Brain pericyte (primary cell): ENCODE measurements around the gene CLIC5.

Experiments
- DNase-seq: peaks from one replicate; pipeline ENCODE4 v3.0.0-alpha.2; 2012; ENCODE audit warnings: low read depth, low spot score

Gene CLIC5

GRCh38 chr6:45895569-45895968, 120.1 kb downstream of the CLIC5 start:
- DNase-seq = no peak

- DNase-seq = no peak
These were observed 122.9 kb downstream of the CLIC5 start for GRCh38 chr6:45892696-45893245.

- DNase-seq = no peak
These were observed 123.5 kb downstream of the CLIC5 start for GRCh38 chr6:45892196-45892595.

GRCh38 chr6:45886776-45887175, 128.9 kb downstream of the CLIC5 start:
- no peak for DNase-seq

- DNase-seq = no peak
These were observed 131.3 kb downstream of the CLIC5 start for GRCh38 chr6:45884336-45884735.

- DNase-seq = no peak
These were observed 133.0 kb downstream of the CLIC5 start for GRCh38 chr6:45882671-45883070.

GRCh38 chr6:45881705-45882467, 133.8 kb downstream of the CLIC5 start:
- no peak for DNase-seq

GRCh38 chr6:45880676-45881075, 135.0 kb downstream of the CLIC5 start:
- no peak for DNase-seq

- DNase-seq = no peak
These were observed 135.5 kb downstream of the CLIC5 start for GRCh38 chr6:45880159-45880558.

- no peak for DNase-seq
These were observed 137.6 kb downstream of the CLIC5 start for GRCh38 chr6:45877970-45878590.

GRCh38 chr6:45872827-45873365, 142.8 kb downstream of the CLIC5 start:
- no peak for DNase-seq

- no peak for DNase-seq
These were observed 145.1 kb downstream of the CLIC5 start for GRCh38 chr6:45870531-45870930.

GRCh38 chr6:45864651-45865050, 151.0 kb downstream of the CLIC5 start:
- no peak for DNase-seq

GRCh38 chr6:45858691-45859090, 157.0 kb downstream of the CLIC5 start:
- no peak for DNase-seq

- DNase-seq = no peak
These were observed 157.8 kb downstream of the CLIC5 start for GRCh38 chr6:45857827-45858226.

- DNase-seq = no peak
These were observed 159.8 kb downstream of the CLIC5 start for GRCh38 chr6:45855642-45856394.

- no peak for DNase-seq
These were observed 161.4 kb downstream of the CLIC5 start for GRCh38 chr6:45854149-45854742.

GRCh38 chr6:45851034-45851400, 164.6 kb downstream of the CLIC5 start:
- DNase-seq = no peak

- DNase-seq = no peak
These were observed 165.2 kb downstream of the CLIC5 start for GRCh38 chr6:45850378-45851033.

GRCh38 chr6:45845567-45845966, 170.1 kb downstream of the CLIC5 start:
- DNase-seq = no peak

- DNase-seq = no peak
These were observed 170.7 kb downstream of the CLIC5 start for GRCh38 chr6:45844986-45845385.
